TTC549 (cell line): ENCODE measurements around the gene HOPX.
"Not testable (repeated sequence)": the region's sequence is repeated elsewhere in the genome, so short reads cannot be mapped to it uniquely, and the experiment has no call there.

Source experiments
- FAIRE-seq: peaks from 2 replicates; lab custom pipeline; 2012; peaks lifted over from hg19 to GRCh38; lab: Jason Lieb, UNC

Gene HOPX

DNA sequence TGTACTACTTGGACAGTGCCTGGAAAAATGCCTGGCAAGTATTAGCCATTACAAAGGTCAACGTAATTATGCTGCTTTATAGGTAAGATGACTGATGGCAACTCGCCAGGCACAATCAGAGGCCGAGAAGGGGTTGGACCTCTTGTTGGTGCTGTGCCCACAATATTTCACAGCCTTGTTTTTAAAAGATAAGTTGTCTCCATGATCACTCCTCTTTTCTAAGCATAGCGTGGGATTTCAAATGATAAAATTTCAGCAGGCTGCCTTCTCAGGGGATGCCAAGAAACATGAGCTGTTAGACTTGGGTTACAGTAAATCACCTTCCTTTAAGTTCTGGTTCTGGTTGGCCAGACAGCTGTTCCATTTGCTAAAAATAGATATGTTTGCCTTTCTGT lies 26.9 kb downstream of the HOPX start:
- no peak for FAIRE-seq

DNA sequence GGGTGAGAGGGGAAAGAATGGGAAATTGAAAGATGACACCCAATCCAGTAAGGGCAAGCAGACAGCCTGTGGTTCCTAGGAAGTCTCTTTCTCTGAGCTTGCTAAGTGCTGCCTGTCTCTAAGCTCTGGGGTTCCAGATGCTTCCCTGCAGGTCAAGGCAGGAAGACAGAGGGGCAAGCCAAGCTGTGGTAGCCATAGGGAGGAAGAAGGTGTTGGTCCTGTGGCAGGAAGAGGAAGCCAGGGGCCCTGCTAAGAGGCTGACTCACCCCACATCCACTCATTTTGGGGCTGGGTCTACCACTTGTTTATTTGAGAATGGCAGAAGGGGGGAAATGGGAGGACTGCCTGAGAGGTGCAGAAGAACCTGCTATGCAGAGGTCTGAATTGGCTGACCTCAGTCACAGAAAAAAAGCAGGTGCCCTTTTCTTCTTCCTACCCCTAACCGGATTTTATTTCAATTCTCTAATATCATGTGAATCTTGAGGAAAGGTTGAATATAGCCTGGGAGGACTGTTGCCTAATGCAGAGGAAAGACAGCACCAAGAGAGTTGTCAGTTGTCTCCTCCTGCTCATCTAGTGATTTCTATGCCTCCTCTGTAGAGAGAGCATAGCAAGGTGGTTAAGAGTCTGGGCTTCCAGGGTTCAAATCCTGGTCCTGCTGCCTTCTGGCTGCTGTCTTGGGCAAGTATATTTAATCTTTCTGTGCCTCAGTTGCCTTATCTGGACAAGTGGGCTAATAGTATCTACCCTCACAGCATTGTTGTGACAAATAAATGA lies 27.4 kb downstream of the HOPX start:
- no peak for FAIRE-seq

DNA sequence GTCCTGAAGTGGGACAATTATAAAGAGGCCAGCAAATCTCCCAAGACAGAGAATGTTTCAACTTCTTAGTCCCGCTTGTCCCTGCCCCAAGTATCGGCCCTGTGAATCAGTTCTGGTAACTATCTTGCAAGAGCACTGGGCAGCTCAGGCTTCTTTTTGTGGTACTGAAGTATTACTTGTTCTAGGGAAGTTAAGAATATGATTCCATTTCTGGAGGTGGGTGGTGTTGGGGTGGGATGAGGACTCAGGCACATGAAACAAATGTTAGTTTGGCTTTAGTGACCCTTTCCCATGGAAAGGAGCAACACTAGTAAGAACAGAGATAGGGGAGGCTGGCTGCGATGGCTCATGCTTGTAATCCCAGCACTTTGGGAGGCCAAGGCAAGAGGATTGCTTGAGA lies 28.9 kb downstream of the HOPX start:
- FAIRE-seq = no peak

DNA sequence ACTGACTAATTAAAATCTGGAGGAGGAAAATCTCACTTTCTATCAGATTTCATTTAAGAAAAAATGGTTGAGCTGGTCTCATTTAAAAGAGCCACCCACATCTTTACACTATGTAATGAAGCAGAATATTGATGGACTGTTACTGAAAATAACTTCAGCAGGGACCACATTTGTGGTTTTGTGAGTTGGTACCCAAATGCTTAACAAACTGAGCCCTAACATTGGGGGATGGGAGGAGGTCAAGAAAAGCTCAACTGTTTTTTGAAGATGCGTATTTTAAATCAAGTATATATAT lies 30.1 kb downstream of the HOPX start:
- no peak for FAIRE-seq

DNA sequence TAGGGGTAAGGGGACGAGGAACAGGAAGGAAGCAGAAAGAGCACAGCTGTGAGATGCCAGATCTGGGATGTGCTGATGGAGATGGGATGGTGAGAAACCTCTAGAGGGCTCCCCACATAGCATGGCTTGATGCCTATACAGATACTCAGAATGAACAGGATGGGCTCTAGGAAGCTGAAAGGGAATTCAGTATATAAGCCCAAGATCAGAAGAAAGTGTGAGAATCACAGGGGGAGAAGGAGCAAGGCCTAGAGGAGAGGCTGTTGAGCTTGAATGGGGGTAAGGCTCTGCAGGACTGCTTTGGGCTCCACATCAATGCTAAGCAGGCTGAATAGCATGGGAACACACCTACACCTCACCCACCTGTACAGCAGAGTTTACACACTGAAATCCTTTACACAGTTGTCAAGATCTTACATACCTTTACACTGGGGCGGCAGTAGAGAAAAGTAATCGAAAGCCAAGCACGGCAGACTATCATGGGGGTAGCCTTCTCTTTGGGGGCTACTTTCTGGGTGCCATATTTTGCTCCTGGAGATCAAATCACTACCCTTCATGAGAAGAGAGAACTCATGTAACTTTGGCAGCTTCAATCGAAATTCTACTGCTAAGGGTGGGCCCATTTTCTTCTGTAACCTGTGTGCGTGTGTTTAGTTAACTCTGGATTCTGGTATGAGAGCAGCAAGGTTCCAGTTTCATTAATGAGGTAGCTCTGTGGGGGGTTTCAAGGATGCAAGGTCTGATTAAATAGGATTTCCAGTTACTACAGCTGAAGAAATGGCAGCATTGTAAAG lies 30.6 kb downstream of the HOPX start:
- FAIRE-seq = no peak

DNA sequence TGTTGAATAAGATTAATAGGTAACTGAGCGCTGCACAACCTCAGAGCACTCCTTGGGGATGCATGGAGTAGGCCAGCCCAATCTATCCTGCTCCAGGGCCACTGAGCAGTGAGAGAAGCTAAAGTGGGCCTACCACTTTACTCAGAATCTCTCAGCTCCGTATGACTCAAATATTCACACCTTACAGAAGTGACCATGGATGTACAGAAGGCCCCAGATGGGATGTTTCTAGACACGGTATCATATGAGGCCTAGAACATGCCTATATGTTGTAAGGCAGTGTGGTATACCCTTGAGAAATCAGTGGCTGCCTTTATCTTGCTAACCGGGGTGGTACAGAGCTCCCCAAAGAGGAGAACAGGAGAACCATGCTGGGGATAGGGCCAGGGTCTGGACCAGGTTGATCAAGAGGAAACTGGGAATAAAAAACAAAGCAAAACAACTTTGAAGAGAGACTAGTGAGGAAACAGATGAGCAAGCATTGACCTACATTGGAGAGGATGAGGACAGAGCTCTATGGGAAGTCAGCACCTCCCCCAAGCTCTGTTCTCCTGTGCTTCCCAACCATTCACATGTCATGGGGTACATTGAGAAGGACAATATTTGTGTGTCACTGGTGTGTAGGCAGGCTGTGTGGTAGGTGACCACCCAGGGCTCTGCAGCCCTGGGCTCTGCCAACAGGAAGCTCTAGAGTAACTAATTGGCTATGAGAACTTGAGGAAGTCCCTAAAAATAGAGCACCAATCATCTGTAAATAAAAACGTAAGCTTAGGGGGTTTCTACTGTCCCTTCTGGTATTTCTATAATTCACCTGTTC lies 31.4 kb downstream of the HOPX start:
- no peak for FAIRE-seq

DNA sequence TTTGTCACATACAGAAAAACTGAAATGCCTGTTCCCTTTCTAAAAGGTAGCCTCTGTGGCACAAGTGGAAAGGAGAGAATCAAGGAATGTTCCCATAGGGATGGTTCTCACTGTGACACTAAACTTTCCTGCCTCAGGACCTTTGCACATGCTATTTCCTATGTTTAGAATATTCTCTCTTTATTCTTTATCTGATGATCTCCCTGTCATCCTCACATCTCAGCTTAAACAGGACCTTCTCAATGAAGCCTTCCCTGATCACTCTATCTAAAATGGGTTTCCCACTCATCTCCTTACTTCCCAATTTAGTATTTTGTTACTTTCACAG lies 32.3 kb downstream of the HOPX start:
- no peak for FAIRE-seq

DNA sequence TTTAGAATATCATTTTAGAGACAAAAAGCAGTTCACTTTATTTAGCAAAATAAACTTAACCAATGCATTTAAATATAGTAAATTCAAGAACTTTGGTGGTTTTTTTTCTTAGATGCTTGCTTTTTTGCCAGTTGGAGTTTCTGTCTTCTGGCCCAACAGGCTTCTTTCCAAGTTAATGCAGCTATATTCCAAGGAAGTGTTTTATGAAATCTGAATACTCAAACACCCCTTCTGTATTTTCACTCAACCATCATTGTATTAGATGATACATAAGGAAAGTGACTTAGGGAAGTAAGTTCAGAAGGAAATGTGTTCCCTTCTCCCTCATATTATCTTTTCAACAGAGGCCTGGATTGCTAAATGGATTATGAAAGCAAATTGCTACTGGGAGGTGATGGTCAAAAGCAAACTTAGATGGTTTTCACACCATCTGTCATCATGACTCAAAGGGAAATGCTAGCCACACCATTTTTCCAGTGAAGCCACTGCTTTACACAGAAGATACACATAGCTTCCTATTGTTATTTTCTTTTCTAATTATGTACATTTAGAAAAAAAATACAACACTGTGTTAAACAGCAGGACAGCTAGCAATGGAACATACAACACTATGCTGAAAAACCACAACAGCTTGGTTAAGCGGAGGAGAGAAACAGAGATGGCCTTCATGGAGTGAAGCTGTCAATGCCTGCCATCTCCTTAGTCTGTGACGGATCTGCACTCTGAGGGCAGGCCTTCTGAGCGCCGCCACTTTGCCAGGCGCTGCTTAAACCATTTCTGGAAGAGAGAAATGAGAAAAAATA lies 32.9 kb downstream of the HOPX start:
- FAIRE-seq = no peak

DNA sequence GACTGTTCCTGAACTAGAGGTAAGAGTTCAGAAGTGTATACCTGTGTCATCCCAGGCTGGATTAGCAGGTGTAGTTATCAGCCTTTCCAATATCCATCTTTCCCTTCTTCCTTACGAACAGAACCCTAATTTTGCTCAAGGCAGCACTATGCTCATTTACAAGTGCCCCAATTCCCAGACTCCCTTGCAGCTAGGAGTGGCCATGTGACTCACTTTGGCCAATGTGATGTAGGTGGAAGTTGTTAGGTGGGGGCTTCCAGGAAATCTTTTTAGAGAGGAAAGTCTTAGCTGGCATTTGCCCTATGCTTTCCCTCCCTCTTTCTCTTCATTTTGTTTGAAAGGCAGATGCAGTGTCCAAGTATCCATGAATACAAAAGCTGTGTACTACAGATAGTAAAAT lies 34.8 kb downstream of the HOPX start:
- FAIRE-seq = no peak

DNA sequence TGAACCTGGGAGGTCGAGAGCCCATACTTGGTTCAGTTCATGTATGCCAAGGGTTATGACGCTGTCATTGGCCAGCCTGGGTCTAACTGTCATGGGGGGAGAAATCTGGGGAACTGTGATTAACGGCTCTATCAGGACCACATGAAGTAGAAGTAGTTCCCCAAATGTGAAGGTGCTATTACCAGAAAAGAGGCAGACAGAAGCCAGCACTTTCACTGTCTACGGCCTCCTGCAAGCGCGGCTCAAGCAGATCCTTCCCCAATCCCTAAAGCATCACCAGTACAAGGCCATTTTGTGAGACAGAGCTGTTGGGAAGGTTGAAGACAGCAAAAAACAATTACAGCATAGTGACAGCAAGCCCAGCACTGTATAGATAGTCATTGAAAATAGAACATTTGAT lies 37.5 kb downstream of the HOPX start:
- FAIRE-seq = no peak

DNA sequence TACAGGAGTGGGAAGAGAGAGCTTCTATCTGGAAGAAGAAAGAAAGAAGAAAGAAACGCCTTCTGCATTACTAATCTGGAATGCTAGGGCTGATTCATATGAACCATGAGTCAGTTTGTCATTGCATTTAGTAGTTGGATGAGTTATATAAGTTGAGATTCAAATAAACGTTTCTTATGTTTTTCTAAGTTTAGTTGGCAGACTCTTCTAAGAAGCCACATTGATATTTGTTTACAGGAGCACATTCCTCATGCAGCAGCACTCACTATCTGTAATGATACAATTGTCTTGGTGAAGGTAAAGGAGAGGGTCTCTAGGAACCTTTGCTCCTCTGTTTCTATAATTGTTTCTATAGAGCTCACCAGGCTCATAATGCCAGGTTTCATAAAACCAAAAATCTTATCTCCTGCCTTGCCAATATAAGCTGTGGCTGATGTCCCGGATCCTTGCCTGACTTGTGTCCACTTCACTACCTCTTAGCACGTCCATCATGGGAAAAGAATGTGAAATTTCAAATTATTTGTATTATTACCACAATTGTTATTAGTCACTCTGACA lies 39.5 kb downstream of the HOPX start:
- no peak for FAIRE-seq

DNA sequence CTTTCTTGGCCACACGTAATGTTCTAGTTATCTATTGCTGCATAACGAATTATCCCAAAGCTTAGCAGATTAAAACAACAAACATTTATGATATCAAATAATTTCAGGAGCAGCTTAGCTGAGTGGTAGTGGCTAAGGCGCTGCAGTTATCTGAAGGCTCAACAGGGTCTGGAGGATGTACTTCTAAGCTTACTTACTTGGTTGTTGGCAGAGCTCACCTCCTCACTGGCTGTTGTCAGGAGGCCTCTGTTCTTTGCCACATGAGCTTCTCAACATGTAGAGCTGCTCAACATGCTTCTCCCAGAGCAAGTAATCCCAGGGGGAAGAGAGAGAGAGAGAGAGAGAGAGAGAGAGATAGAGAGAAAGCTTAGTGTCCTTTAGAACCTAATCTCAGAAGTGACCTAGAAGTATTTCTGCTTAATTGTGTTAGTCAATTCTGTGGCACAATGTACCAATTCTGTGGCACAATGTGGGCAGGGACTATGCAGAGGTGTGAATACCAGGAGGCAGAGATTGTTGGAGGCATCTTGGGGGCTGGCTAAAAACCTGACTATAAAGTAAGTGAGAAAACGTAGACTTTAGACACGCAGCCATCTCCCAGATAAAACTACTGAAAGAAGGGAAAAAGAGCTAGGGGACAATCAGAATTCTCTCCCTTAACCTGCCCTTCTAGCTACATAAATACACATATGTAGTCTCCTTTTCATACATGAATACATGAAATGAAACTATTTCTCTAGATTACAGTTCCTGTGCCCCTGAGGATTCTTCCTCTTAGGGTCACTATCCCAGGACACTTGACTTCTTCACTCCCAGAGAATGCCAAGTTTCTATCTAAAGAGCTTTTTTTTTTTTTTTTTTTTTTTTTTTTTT lies 40.2 kb downstream of the HOPX start:
- FAIRE-seq = no peak

DNA sequence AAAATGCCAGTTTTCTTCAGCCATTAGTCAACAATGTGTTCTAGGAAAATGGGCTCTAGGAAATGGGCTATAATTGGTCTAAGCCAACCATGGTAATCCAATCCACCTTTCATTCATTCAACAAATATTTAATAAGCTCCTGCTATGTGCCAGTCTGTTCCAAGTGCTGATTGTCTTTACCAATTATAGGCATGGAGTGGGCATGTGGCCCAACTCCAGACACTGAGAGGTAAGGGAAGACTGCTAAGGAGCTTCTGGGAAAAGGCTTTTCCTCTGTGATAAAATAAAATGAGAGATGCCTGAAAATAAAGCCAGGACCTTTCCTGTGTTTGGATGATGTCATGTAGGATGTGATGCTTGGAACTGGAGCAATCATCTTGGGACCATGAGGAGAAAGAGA lies 43.3 kb downstream of the HOPX start:
- FAIRE-seq = no peak

DNA sequence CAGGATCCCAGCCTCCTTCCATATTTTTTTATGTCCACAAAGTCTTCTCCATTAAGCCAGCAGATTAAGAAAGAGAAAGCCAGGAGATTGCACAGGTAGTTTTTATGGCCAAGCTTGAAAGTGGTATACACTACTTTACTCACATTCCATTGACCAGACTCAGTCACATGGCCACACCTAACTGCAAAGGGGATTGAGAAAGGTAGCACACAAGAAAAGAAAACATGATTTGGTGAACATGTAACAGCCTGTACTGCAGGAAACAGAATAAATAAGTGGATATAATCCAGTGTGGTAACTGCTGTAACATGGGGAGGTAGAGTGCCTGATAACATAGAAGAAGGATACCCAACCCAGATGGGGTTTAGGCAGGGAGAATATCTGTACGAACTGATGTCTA lies 43.9 kb downstream of the HOPX start:
- FAIRE-seq = no peak

DNA sequence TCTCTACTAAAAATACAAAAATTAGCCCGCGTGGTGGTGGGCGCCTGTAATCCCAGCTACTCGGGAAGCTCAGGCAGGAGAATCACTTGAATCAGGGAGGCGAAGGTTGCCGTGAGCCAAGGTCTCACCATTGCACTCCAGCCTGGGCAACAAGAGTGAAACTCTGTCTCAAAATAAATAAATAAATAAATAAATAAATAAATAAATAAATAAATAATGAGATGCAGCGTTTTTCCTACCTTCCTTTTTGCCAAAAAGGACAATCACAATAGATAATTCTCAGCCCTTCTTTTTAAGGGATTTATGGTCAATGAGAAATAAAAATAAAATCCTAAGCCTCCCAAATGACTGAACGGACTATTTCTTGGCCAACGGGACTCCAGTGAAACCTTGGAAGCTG lies 46.1 kb downstream of the HOPX start:
- not testable (repeated sequence) for FAIRE-seq

DNA sequence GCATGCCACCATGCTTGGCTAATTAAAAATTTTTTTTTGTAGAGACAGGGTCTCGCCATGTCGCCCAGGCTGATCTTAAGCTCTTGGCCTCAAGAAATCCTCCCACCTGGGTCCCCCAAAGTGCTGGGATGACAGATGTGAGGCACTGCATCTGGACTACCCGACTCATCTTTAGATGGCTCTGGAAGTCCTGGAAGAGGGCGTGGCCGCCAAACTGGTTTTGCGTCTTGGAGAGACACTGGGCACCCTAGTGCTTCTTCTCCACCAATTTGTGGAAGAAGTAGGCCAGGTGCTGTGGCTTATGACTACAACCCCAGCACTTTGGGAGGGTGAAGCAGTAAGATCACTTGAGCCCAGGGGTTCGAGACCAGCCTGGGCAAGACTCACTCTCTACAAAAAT lies 47.6 kb downstream of the HOPX start:
- FAIRE-seq = no peak

DNA sequence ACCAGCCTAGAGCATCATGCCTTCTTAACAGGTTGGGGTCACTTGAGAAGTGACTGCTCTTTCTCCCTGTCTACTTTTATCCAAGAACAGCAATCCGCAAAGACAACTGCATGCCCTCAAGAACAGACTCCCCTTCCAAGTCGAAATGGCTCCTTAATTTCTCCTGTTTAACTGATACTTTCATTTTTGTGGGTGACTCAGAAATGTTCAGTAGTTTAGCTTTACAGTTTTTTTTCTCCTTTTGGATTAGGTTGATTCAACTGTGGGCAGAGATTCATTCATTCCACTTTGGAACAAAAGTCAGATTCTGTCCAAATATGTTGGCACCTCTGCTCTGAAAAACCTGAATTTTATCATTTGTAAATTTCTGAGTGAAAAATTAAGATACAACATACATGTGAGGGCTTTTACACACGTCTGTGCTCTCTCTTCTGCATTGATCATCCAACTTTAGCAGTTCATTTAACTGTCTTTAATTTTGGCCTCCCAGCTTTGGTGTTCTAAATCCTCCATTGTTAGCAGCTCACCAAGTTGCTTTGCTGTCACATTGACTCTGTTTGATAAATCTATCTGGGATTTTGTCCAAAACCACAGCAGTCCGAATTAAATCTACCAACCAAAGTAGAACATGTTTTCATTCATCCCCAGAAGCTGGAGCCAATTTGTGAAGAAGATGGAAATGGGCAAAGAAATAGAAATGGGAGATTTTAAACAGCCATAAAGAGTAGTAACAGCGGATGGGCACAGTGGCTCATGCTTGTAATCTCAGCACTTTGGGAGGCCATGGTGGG lies 50.0 kb downstream of the HOPX start:
- no peak for FAIRE-seq

DNA sequence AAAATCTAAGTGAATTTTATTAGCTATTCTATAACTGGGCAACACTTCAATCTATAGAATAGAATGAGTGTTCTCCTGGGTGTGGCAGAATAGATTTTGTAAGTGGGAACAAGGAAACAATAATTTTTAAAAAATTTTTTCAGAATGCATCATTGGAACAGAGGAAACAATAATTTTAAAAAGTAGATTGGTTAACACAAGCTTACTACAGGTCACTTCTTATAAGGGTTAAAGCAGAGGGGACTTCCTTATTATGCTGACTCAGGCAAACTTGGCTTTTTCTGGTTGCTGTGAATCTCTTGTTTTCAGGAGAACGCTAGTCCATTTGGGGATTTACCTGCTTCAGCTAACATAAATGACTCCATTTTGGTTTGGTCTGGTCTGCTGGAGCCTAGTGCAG lies 52.5 kb downstream of the HOPX start:
- no peak for FAIRE-seq

DNA sequence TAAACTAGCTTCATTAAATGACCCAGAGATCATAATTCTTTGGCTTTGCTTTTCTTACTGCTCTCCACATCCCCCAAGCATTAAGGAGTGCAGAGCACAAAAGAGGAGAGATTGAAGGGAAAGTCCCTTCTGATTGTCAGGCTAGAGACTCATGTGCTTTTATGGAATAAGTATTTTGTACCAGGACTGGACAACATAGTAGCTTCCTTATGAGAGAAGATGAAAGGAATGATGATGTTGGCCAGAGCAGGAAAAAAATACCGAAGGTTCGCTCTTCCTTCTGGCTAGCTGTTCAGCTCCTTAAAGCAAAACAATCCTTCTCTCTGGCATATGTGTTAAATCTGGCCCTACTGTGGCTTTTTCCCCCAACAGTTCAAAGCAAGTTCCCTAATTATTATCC lies 53.1 kb downstream of the HOPX start:
- FAIRE-seq = no peak

DNA sequence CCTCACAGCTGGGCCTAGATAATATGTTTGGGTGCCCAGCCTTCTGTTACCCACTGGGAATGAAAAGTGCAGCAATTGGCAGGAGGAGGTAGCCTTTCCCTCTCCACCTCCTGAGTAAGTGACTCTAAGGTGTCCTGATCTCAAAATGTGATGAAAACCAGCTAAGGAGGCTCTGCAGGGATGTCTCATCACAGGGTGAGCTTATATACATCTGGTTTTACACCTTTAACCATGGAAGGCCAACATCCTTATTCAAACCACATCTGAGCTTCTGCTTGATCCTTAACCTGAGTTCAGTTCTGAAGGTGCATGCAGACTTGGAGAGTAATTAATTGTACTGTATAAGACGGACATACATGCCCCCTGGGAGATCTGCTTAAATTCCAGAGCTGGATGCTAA lies 53.7 kb downstream of the HOPX start:
- no peak for FAIRE-seq
